ENCODE data around the gene PEX3.
"Not testable (repeated sequence)": the region's sequence is repeated elsewhere in the genome, so short reads cannot be mapped to it uniquely, and the experiment has no call there.

Gene PEX3

DNA sequence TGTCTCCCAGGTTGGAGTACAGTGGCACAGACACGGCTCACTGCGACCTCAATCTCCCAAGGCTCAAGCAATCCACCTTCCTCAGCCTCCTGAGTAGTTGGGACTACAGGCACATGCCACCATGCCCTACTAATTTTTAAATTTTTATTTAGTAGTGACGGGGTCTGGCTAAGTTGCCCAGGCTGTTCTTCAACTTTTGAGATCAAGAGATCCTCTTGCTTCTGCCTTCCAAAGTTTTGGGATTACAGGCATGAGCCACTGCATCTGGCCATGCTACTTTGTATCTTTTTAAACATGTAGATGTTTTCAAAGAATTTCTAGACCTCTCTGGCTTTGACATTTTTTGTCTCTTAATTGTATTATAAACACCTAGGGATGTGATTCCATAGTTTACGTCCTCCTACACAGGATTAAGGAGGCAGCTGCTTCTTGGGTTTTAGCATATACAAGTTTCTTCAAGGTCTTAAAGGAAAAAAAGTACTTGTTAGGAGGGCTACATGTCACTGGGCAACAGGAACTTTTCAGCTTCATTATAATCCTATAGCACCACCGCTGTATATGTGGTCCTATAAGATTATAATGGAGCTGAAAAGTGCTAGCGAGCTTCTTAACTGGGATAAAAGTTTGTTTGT is 1.4 kb upstream of the PEX3 start:
- DNase-seq, result no peak

DNA sequence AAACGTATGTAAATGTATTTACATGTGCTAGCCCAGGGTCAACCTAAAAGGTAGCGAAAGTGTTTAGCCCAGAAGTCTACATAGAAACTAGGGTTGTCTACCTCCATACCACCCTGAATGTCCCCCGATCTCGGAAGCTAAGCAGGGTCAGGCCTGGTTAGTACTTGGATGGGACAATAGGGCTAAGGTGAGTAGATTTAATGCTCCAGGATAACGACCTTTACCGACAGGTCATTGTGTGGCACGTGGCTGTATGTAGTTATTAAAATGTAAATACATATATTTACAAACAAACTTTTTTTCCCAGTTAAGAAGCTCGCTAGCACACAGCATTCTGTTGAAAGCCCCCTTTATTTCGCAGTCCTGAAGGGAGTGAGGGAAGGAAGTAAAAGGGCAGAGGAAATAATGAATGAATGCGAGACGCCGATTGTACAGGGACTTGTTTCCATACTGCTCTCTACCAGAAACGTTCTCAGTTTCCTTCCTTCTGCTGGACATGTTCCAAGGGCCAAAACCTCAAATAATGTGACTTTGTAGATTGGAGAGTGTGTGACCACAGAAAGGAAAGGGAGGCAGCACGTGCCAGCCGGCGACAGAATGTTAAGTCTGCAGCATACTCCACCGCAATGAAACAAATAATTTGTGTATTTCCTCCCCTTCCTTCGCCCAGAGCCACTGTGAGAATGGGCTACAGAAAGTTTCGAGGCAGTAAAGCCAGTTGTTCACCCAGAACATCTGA is 722 bp upstream of the PEX3 start:
- DNase-seq, result no peak

DNA sequence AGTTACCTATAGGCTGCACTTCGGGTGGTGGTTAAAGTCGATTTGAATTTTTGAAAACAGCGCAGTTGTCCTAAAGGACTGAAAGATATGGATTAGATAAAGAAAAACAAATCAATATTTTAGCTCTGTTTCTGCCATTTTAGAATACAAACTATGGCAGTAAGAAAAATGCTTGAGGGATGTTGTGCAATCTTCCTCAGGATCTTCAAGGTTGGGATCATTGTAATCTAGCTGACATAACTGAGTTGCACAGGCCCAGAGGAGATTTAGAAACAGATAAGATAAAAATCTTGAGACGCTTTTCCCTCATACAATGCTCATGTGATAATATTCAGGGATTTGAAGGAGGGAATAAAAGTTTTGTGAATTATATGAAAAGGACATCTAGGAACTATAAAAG is 926 bp downstream of the PEX3 start:
- DNase-seq, result no peak

DNA sequence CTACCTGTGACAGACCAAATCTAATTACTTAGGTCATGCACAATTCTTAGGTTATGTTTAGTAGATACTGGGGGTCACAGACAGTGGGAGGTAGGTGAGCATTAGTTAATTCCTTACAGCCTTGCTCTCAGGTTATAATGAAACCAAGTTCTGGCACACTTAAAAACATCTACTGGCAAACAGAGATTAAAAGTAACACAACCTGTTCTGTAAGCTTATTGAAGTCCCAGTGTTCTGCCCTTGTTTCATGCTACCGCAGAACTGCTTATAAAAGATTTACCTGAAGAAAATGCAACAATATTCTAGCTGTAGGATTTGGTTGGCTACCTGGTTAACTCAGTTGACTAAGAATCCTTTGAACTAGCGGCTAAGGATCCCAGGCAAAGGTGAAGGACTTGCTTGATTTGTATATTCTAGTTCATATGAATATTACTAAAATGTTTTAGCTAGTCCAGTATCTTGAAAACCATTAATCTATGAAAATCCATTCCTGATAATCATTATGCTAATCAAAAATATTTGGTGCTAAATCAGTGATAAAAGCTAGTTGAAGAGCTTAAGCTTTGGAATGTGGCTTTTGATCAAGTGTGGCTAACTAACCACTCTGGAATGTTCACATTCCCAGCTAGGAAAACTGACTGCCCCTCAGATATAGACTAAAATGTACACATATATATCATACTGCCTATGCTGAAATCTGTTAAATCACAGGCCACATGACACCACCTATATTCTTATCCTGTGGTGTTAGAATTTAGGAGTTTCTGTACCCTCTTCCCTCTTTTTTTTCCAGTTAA is 7.2 kb downstream of the PEX3 start:
- no peak for DNase-seq

DNA sequence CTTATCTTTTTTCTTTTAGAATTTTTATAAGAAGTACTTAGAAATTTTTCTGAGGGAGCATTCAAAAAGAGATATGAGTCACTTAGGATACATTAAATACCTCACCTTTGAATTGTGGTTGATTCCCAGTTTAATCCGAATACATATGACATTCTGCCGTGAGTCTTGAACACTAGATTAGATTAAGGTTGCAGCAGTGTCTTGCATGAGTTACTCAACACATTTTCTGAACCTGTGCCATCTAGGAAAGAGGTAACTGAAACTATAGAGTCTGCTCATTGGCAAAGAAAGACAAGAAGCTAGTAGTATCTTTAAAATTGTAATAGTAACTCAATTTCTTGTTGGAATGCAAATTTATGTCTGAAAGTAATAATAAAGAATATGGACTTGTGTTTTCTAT is 14.9 kb downstream of the PEX3 start:
- no peak for DNase-seq

DNA sequence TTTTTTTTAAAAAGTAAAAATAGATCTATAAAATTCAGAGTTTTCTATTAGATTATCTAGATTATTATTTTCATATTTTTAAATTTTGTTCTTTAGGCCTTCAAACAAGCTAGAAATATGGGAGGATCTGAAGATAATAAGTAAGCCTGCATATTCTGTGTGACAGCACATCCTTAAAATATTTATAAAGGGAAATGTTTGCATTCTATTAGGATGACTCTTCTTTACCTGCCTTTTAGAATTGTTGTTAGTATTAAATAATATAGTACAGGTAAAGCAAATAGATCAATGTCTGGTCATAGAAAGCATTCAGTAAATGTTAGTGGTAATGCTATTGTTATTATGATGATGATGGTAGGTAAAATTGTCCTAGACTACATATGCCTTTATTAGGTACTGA is 17.4 kb downstream of the PEX3 start:
- DNase-seq, result no peak

DNA sequence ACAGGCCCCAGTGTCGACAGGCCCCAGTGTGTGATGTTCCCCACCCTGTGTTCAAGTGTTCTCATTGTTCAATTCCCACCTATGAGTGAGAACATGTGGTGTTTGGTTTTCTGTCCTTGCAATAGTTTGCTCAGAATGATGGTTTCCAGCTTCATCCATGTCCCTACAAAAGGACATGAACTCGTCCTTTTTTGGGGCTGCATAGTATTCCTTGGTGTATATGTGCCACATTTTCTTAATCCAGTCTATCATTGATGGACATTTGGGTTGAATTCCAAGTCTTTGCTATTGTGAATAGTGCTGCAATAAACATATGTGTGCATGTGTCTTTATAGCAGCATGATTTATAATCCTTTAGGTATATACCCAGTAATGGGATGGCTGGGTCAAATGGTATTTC is 18.2 kb downstream of the PEX3 start:
- DNase-seq, result not testable (repeated sequence)

DNA sequence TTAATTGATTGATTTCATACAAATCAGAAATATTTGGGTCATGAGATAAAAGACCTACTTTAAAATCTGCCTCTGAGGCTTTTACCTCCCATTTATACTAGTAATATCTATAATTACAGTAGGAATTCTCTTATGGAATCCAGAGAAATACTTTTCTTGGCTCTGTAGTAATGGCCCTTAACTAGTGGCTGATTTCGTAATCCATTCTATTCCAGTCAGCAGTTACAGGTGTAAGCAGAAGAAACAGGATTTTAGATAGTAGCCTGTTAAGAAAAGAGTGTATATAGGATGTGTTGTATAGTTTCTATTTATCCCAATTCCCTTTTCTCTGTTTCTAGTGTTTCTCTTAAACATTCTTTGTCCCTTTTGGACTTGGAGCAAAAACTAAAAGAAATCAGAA is 21.2 kb downstream of the PEX3 start:
- no peak for DNase-seq

DNA sequence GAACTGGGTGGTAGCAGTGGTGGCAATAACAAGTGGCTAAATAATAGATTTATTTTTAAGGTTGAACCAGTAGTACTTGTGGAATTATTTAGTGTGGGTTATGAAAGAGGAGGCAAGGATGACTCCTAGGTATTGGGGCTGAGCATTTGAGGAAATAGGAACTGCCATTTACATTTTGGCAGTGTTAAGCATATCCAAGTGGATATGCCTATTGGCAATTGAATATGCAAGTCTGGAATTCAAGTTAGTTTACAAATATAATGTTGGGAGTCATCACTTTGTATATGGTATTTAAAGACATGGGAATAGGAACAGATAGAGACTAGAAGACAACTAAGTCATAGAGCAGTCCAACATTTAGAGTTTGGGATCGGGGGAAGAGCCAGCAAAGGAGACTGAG is 25.9 kb downstream of the PEX3 start:
- DNase-seq, result no peak

DNA sequence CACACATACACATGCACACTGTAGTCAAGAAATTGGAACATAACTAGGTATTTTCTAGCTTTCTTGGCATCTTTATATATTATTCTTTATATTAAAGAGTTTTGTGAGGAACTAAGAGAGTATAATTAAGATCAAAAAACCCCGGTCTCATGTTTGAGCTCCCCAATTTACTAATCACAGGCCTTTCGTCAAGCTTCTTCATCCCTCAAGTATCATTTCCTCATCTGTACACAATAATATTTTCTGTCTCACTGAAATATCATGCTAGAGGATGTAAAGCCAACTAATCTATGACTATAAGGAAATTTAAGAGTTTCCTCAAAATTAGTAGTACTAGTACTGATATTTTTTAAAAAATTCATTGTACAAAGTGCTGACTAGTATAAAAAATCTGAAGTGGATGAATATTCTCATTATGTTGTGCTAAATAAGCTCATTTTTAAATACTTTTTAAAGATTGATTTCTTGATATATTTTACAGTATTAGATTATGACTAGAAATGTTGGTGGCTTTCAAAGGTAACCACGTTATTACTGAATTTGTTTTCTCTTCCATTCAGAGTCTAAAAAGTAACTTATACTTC is 28.0 kb downstream of the PEX3 start:
- no peak for DNase-seq

DNA sequence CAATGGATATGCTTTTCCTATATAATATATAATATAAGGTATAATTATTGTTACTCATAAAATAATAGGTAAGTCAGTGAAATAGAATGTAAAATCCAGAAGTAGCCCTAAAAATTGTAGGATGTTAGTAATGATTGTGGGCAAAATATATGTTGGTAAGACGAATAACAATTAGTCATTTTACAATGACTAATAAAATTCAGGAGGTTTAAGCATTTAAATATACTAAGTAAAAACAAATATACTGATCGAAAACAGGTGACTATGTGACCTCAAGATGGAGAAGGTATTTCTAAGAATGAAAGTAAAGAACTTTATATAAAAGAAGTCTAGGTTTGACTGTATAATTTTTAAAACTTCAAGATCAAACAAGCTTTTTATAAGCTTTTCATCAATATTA is 32.0 kb downstream of the PEX3 start:
- DNase-seq, result no peak

DNA sequence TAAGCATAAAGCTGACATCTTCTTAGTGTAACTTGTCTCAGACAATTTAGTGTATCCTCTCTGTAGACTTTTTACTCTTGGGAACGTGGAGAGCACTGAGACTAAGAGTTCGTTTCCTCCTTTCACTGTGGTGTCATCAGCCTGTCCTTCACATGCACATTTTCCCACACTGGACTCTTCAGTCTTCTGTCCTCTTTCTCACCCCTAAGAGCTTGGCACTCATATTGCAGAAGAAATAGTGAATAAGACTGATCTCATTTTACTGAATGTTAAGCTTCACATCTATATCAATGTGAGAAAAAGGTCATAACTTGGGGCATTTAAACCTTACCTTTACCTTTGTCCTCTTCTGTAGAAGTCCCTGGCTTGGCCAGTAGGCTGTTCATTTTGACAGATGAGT is 35.4 kb downstream of the PEX3 start:
- no peak for DNase-seq

DNA sequence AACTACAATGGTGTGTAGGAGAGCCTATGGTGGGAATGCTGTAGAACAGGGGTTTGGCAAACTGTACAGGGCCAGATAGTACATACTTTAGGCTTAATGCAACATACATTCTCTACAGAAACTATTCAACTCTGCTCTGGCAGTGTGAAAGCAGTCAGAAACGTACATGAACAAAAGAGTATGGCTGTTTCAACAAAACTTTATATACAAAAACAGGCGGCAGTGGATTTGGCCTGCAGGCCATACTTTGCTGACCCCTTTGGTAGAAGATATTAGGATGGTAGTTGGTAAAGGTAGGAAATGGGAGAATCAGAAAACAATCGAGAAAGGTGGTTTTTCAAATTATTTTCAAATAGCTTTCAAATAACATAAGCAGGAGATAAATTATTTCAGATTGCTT is 36.1 kb downstream of the PEX3 start:
- DNase-seq, result no peak

DNA sequence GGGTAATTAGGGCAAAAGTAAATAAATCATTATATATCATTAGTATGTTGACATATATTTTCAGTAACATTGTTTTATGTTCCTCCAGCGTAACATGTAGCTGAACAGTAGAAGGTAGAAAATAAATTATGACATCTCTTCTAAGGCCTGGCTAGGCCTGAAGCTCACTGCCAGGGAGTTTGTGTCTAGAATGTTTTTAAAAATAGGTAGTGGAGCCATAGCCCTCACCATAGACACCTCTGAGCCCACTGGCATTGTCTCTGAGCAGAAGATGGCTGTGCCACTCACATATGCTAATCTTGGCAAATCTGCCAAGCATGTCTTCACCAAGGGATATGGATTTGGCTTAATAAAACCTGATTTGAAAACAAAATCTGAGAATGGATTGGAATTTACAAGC is 39.6 kb downstream of the PEX3 start:
- DNase-seq, result no peak

DNA sequence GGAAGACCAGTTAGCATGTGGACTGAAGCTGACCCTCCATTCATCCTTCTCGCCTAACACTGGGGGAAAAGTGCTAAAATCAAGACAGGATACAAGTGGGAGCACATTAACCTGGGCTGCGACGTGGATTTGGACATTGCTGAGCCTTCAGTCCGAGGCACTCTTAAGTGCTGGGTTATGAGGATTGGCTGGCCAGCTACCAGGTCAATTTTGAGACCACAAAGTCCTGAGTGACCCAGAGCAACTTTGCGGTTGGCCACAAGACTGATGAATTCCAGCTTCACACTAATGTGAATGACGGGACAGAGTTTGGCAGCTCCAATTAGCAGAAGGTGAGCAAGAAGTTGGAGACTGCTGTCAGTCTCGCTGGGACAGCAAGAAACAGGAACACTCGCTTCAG is 40.2 kb downstream of the PEX3 start:
- DNase-seq, result no peak

DNA sequence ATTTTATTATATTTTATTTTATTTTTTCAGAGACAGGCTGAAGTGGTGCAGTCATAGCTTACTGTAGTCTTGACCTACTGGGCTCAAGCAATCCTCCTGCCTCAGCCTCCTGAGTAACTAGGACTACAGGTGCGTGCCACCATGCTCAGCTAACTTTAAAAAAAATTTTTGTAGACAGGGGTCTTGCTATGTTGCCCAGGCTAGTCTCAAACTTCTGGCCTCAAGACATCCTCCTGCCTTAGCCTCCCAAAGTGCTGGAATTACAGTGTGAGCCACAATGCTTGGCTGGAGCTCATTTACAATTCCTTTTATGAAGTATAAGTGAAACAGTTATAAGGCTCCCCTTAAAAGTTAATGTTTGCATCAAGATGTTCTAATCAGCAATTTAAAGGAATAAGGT is 46.4 kb downstream of the PEX3 start:
- DNase-seq, result no peak

DNA sequence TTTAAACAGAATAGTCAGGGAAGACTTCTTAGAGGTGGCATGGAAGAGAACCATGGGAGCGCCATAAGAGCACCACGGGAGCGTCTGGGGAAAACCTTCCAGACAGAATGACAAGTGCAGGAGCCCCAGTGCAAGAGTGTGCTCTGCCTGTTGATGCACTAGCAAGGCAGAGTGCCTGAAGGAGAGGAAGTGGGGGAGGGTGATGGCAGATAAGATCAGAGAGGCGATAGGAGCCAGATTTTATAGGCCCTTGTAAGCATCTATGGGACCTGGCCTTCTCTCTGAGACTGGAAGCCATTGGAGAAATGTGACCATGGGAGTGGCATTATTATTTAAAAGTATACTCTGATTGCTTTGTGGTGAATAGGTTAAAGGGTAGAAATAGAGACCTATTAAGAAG is 47.8 kb downstream of the PEX3 start:
- no peak for DNase-seq

DNA sequence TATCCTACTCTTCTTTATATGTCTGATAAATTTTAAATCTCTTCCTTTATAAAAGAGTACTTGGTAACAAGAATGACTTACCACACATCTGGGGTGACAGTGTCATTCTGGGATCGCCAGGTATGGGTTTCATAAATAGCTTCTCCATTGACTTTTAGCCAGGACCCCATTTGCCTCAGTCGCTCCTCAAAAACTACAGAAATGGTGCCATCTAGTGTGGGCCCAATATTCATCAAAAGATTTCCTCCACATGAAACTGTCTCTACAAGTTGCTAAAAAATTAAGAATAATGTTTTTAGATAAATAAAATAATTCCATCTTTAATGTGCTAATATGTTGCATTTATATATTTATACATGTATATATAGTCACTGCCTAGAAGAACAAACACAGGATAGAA is 51.2 kb downstream of the PEX3 start:
- DNase-seq, result no peak

DNA sequence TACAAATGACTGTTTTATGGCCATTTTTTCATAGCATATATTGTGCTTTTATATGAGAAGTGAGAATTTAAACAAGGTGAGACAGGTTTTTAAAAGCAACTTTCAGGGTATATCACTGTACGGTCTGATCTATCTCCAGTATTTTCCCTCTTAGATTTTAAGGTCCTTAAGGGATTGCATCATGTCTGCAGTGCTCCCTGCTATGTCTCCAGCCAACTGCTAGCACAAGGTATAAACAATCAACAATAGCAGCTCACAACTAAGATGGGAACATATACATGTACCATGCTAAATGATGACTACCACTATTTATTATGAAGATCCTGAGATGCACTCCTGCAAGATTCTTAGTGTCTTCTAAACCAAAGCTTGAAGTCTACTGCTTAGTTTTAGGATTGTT is 53.8 kb downstream of the PEX3 start:
- no peak for DNase-seq

DNA sequence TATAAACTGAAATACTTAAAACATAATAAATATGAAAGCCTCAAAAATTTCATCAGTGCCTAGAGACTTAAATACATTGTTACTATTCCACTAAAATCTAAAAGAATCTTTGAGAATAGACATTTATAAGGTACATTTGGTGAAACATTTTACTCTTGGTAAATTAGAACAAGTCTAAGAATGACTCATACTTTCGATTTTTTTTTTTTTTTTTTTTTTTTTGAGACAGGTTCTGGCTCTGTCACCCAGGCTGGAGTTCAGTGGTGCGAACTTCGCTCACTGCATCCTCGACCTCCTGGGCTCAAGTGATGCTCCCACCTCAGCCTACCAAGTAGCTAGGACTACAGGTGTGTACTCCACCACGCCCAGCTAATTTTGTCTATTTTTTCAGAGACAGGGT is 54.5 kb downstream of the PEX3 start:
- DNase-seq, result no peak

DNA sequence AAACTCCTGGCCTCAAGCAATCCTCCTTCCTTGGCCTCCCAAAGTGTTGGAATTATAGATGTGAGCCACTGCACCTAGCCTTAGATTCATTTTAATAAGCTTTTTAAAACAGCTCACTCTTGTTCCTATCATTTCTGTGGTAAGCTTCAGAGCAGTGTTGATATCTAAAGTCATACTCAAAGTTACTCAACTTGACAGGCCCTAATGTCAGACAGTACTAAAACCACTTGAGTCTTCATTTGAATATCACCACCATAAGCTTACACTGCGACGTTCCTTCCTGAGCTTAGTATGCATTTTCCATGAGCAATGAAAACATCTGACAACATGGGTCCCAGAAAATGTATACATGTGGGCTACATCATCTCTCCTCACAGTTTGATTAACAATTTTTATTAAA is 54.9 kb downstream of the PEX3 start:
- DNase-seq, result no peak

DNA sequence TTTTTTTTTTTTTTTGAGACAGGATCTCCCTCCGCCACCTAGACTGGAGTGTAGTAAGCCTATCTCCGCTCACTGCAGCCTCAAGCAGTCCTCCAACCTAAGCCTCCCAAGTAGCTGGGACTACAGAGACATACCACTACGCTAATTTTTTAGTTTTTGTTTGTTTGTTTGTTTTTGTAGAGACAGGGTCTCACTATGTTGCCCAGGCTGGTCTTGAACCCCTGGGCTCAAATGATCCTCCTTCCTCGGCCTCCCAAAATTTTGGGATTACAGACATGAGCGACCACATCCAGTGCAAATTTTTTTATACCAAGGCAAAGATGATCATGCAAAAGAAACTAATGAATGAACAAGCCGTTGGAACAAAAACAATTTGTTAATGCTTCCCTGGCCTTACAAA is 55.6 kb downstream of the PEX3 start:
- no peak for DNase-seq

DNA sequence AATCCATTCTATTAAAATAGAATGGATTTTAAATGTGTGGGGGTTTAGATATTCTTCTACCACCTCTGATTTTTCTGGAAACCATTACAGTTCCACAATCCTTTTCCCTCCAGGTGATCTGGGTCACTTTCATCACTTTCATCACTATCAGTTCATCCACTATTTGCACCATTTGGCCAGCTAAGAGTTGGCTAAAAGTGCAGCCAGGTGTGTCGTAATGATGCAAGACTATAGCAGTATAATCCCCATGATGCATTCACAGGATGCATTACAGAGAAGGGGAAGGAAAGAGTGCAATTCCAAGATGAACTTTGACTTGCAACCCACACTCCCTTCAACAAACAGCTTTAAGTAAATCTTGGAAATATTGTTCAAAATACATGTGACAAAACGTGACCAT is 56.0 kb downstream of the PEX3 start:
- DNase-seq, result no peak
